ENCODE data around the gene LEUTX. TPM values are rescaled to one million over a fixed set of nuclear protein-coding genes. Genes with fewer than 3 reads are reported as not detected.

Gene LEUTX, protein sequence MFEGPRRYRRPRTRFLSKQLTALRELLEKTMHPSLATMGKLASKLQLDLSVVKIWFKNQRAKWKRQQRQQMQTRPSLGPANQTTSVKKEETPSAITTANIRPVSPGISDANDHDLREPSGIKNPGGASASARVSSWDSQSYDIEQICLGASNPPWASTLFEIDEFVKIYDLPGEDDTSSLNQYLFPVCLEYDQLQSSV
- not detected for total RNA-seq
- polyA plus RNA-seq, result not detected
- total RNA-seq, result not detected

- Histone ChIP-seq H3K9me3 (ENCODE audit: control insufficient read depth in 2 of 3, low read length in 3 of 3) (no peaks in the 10 kb centered on the region), H3K4me1 (ENCODE audit: control insufficient read depth in 2 of 2, insufficient read depth in 2 of 2, low read length in 2 of 2) (no peaks in the 10 kb centered on the region), H3K27ac (ENCODE audit: low read depth, low read length) (no peak within 1 kb of the TSS), H3K4me3 (ENCODE audit: low read length) (no peak within 1 kb of the TSS), H3K27me3 (ENCODE audit: control insufficient read depth in 2 of 2, insufficient read depth in 2 of 2, low read length in 2 of 2) (peaks cover 0 to 3% of the 10 kb centered on the region in 2 donors), H3K36me3 (ENCODE audit: control insufficient read depth in 2 of 3, insufficient read depth in 3 of 3, low read length in 3 of 3) (no peaks in the 10 kb centered on the region)
- Mint-ChIP-seq H3K27ac (no peak within 1 kb of the TSS), H3K36me3 (no peaks in the 10 kb centered on the region), H3K4me1 (peaks cover 0 to 12% (median 0%) of the 10 kb centered on the region in 7 donors), H3K9me3 (no peaks in the 10 kb centered on the region), H3K27me3 (peaks cover 6 to 41% (median 12%) of the 10 kb centered on the region in 5 donors), H3K4me3 (no peak within 1 kb of the TSS)
- ATAC-seq (no peak), DNase-seq (no peak)
- CTCF ChIA-PET, result no interaction called here
- intact Hi-C loops (cut with micrococcal nuclease), result no loop called here
- POLR2A ChIA-PET, result no interaction called here
These were observed at the start of gene LEUTX for GRCh38 chr19:39778763-39779162. TSS of gene LEUTX (plus strand) at chr19:39778854. CDS start at chr19:39778921, 67 bp downstream.

DNA sequence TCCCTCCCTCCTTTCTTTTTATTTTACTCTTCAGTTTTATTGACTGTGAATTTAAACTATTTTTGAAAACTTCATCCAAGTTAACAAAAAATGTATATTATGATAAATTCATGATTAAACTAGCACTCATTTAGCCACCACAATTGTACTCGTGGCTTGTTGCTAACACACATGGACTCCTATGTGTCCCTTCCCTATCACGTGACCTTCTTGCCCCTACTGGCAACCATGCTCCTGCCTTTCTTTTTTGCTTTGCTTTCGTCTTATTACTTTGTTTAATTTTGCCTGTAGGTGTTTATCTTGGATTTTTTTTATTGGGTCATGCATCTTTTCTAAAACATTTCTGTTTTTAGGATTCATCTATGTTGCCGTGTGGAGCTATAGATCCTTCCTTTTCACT is 49.1 kb upstream of the LEUTX start:
- Mint-ChIP-seq H3K27ac (no peak overlapping the region), H3K27me3 (peaks cover 0 to 17% (median 13%) of the 10 kb centered on the region in 5 donors), H3K4me3 (no peak overlapping the region), H3K4me1 (no peaks in the 10 kb centered on the region), H3K9me3 (peaks cover 0 to 5% (median 0%) of the 10 kb centered on the region in 11 donors), H3K36me3 (peaks cover 0 to 2% (median 0%) of the 10 kb centered on the region in 5 donors)
- ATAC-seq, result no peak
- POLR2A ChIA-PET, result no interaction called here
- no peaks in the 10 kb centered on the region for H3K36me3 ChIP-seq (ENCODE audit: control insufficient read depth in 2 of 3, insufficient read depth in 3 of 3, low read length in 3 of 3)
- H3K27me3 ChIP-seq (ENCODE audit: control insufficient read depth in 2 of 2, insufficient read depth in 2 of 2, low read length in 2 of 2), result no peaks in the 10 kb centered on the region
- no peak overlapping the region for H3K4me3 ChIP-seq (ENCODE audit: low read length)
- no peaks in the 10 kb centered on the region for H3K4me1 ChIP-seq (ENCODE audit: control insufficient read depth in 2 of 2, insufficient read depth in 2 of 2, low read length in 2 of 2)
- no peak overlapping the region for H3K27ac ChIP-seq (ENCODE audit: low read depth, low read length)
- CTCF ChIA-PET, result no interaction called here
- DNase-seq, result no peak
- H3K9me3 ChIP-seq (ENCODE audit: control insufficient read depth in 2 of 3, low read length in 3 of 3), result no peaks in the 10 kb centered on the region
- intact Hi-C loops (cut with micrococcal nuclease), result no loop called here

DNA sequence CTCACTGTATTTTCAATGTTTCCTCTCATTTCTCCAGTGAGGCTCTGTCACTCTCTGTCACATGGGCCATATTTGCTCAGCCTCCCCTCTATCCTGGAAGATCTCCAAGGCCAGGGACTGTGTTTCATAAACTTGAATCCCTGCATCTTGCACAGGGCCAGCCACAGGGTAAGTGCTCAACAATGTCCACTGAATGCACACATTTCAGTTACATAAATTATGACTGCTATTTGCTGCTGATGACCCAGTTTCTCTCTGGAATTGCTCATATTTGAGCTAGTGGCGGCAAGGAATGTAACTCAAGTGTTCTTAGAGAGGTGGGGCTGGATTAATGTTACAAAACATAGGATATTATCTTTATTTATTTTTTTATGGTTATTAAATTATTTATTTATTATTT is 47.0 kb upstream of the LEUTX start:
- no peaks in the 10 kb centered on the region for H3K36me3 ChIP-seq (ENCODE audit: control insufficient read depth in 2 of 3, insufficient read depth in 3 of 3, low read length in 3 of 3)
- Mint-ChIP-seq H3K27me3 (peaks cover 0 to 14% (median 7%) of the 10 kb centered on the region in 5 donors), H3K36me3 (peaks cover 0 to 2% (median 0%) of the 10 kb centered on the region in 5 donors), H3K27ac (no peak overlapping the region), H3K4me1 (peaks cover 0 to 9% (median 6%) of the 10 kb centered on the region in 7 donors), H3K9me3 (peaks cover 0 to 5% (median 0%) of the 10 kb centered on the region in 11 donors), H3K4me3 (no peak overlapping the region)
- POLR2A ChIA-PET, result no interaction called here
- CTCF ChIA-PET, result no interaction called here
- H3K27ac ChIP-seq (ENCODE audit: low read depth, low read length), result no peak overlapping the region
- intact Hi-C loops (cut with micrococcal nuclease), result no loop called here
- DNase-seq (no peak), ATAC-seq (no peak)
- H3K4me3 ChIP-seq (ENCODE audit: low read length), result no peak overlapping the region
- H3K9me3 ChIP-seq (ENCODE audit: control insufficient read depth in 2 of 3, low read length in 3 of 3), result no peaks in the 10 kb centered on the region
- H3K27me3 ChIP-seq (ENCODE audit: control insufficient read depth in 2 of 2, insufficient read depth in 2 of 2, low read length in 2 of 2), result no peaks in the 10 kb centered on the region
- H3K4me1 ChIP-seq (ENCODE audit: control insufficient read depth in 2 of 2, insufficient read depth in 2 of 2, low read length in 2 of 2), result no peaks in the 10 kb centered on the region

GRCh38 chr19:39733841-39734240 is 44.8 kb upstream of the LEUTX start:
- H3K4me3 Mint-ChIP-seq, result no peak overlapping the region
- H3K4me1 Mint-ChIP-seq, result peaks cover 14 to 29% (median 22%) of the 10 kb centered on the region in 7 donors
- ChIA-PET CTCF (no interaction called here), POLR2A (no interaction called here)
- DNase-seq (no peak), ATAC-seq (no peak)
- H3K27me3 Mint-ChIP-seq, result peaks cover 0 to 7% (median 3%) of the 10 kb centered on the region in 5 donors
- H3K36me3 Mint-ChIP-seq, result peaks cover 0 to 2% (median 0%) of the 10 kb centered on the region in 5 donors
- intact Hi-C loops (cut with micrococcal nuclease), result no loop called here
- H3K36me3 ChIP-seq (ENCODE audit: control insufficient read depth in 2 of 3, insufficient read depth in 3 of 3, low read length in 3 of 3), result no peaks in the 10 kb centered on the region
- H3K27ac ChIP-seq (ENCODE audit: low read depth, low read length), result no peak overlapping the region
- H3K27me3 ChIP-seq (ENCODE audit: control insufficient read depth in 2 of 2, insufficient read depth in 2 of 2, low read length in 2 of 2), result no peaks in the 10 kb centered on the region
- peaks cover 0 to 5% (median 0%) of the 10 kb centered on the region in 11 donors for H3K9me3 Mint-ChIP-seq
- no peaks in the 10 kb centered on the region for H3K9me3 ChIP-seq (ENCODE audit: control insufficient read depth in 2 of 3, low read length in 3 of 3)
- H3K4me3 ChIP-seq (ENCODE audit: low read length), result no peak overlapping the region
- peak overlapping the region in 1 of 9 donors; percentile 63 for H3K27ac Mint-ChIP-seq
- H3K4me1 ChIP-seq (ENCODE audit: control insufficient read depth in 2 of 2, insufficient read depth in 2 of 2, low read length in 2 of 2), result peaks cover 0 to 9% of the 10 kb centered on the region in 2 donors

DNA sequence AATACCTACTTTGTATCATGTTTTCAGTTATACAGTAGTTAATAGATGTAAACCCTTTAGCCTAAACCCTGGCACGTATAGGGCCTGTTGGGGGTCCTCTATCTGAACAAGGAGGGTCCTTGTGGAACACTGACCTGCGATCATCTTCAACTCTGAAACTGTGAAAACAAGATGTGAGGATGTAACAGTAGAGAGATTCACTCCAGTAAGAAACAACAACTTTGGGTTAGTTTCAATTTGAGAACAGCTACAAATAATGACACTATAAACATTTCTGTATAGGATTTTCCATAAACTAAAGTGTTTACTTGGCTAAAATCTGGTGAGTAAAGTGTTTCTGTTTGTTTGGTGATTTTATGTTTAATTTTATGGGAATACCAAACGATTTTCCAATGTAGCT is 43.0 kb upstream of the LEUTX start:
- Mint-ChIP-seq H3K4me3 (peak overlapping the region in 2 of 10 donors; percentile 19 to 27), H3K27ac (peak overlapping the region in 7 of 9 donors; percentile 2 to 73 (median 40)), H3K36me3 (peaks cover 0 to 2% (median 0%) of the 10 kb centered on the region in 5 donors), H3K9me3 (peaks cover 0 to 5% (median 0%) of the 10 kb centered on the region in 11 donors), H3K4me1 (peaks cover 14 to 40% (median 32%) of the 10 kb centered on the region in 7 donors), H3K27me3 (peaks cover 0 to 4% (median 0%) of the 10 kb centered on the region in 5 donors)
- H3K27ac ChIP-seq (ENCODE audit: low read depth, low read length), result no peak overlapping the region
- ATAC-seq (no peak), DNase-seq (no peak)
- H3K27me3 ChIP-seq (ENCODE audit: control insufficient read depth in 2 of 2, insufficient read depth in 2 of 2, low read length in 2 of 2), result no peaks in the 10 kb centered on the region
- POLR2A ChIA-PET, result no interaction called here
- intact Hi-C loops (cut with micrococcal nuclease), result no loop called here
- peaks cover 0 to 9% of the 10 kb centered on the region in 2 donors for H3K4me1 ChIP-seq (ENCODE audit: control insufficient read depth in 2 of 2, insufficient read depth in 2 of 2, low read length in 2 of 2)
- H3K9me3 ChIP-seq (ENCODE audit: control insufficient read depth in 2 of 3, low read length in 3 of 3), result no peaks in the 10 kb centered on the region
- H3K36me3 ChIP-seq (ENCODE audit: control insufficient read depth in 2 of 3, insufficient read depth in 3 of 3, low read length in 3 of 3), result no peaks in the 10 kb centered on the region
- CTCF ChIA-PET, result interaction anchor here (0.7 kb wide), 1 partner anchor 232 kb away, joined by 3 read pairs; no protein-coding TSS in a partner anchor
- no peak overlapping the region for H3K4me3 ChIP-seq (ENCODE audit: low read length)

- no peaks in the 10 kb centered on the region for H3K27me3 ChIP-seq (ENCODE audit: control insufficient read depth in 2 of 2, insufficient read depth in 2 of 2, low read length in 2 of 2)
- Mint-ChIP-seq H3K36me3 (peaks cover 0 to 2% (median 0%) of the 10 kb centered on the region in 5 donors), H3K27me3 (peaks cover 0 to 4% (median 0%) of the 10 kb centered on the region in 5 donors), H3K27ac (peak overlapping the region in 5 of 9 donors; percentile 2 to 73 (median 63)), H3K4me3 (peak overlapping the region in 4 of 10 donors; percentile 13 to 27 (median 21)), H3K9me3 (peaks cover 0 to 5% (median 0%) of the 10 kb centered on the region in 11 donors), H3K4me1 (peaks cover 14 to 42% (median 32%) of the 10 kb centered on the region in 7 donors)
- POLR2A ChIA-PET, result no interaction called here
- intact Hi-C loops (cut with micrococcal nuclease), result no loop called here
- ATAC-seq (no peak), DNase-seq (no peak)
- CTCF ChIA-PET, result interaction anchor here (0.7 kb wide), 1 partner anchor 233 kb away, joined by 3 read pairs; no protein-coding TSS in a partner anchor
- H3K27ac ChIP-seq (ENCODE audit: low read depth, low read length), result no peak overlapping the region
- no peaks in the 10 kb centered on the region for H3K36me3 ChIP-seq (ENCODE audit: control insufficient read depth in 2 of 3, insufficient read depth in 3 of 3, low read length in 3 of 3)
- H3K9me3 ChIP-seq (ENCODE audit: control insufficient read depth in 2 of 3, low read length in 3 of 3), result no peaks in the 10 kb centered on the region
- no peak overlapping the region for H3K4me3 ChIP-seq (ENCODE audit: low read length)
- H3K4me1 ChIP-seq (ENCODE audit: control insufficient read depth in 2 of 2, insufficient read depth in 2 of 2, low read length in 2 of 2), result peaks cover 0 to 9% of the 10 kb centered on the region in 2 donors
These were observed 42.6 kb upstream of the LEUTX start for GRCh38 chr19:39736088-39736487.

Measured in naive thymus-derived CD4-positive, alpha-beta T cell (primary cell).